Activated CD8-positive, alpha-beta T cell treated with anti-CD3 and anti-CD28 coated beads, Interleukin-2, amount 10 ng/mL, durations not matched to agents 7 days and 5 days (primary cell): ENCODE data around the gene ACAP1. TPM values are rescaled to one million over a fixed set of nuclear protein-coding genes. Genes with fewer than 3 reads are reported as not detected.

Source experiments
- ATAC-seq: fragments of 150-1000 bp; cut with Tn5 transposase; one replicate; pipeline ENCODE4 v1.10.0; 2021; ENCODE audit warnings: moderate library complexity
- CTCF ChIA-PET: fragments of 350-600 bp; sonication (Branson Sonifier 250); formaldehyde crosslinking; loops from one replicate; lab custom pipeline; 2021; ENCODE audit warnings: antibody characterized with exemption; lab: Charles Lee
- POLR2A ChIA-PET: fragments of 350-600 bp; sonication (Branson Sonifier 250); formaldehyde crosslinking; loops from one replicate; lab custom pipeline; 2021; ENCODE audit warnings: antibody characterized with exemption; lab: Charles Lee
- DNase-seq: peaks from one replicate; pipeline ENCODE4 v3.0.0-alpha.2; 2020
- H3K27ac Mint-ChIP-seq: one replicate; pipeline ENCODE4 v1.8.0; 2021; ENCODE audit warnings: mild to moderate bottlenecking, mixed read lengths
- H3K27me3 Mint-ChIP-seq: one replicate; pipeline ENCODE4 v1.8.0; 2021; ENCODE audit warnings: low read depth, mixed read lengths
- H3K36me3 Mint-ChIP-seq: one replicate; pipeline ENCODE4 v1.8.0; 2021; ENCODE audit warnings: low read depth, mixed read lengths
- H3K4me1 Mint-ChIP-seq: one replicate; pipeline ENCODE4 v1.8.0; 2021; ENCODE audit warnings: low read depth, mixed read lengths
- H3K4me3 Mint-ChIP-seq: one replicate; pipeline ENCODE4 v1.8.0; 2021; ENCODE audit warnings: mild to moderate bottlenecking, mixed read lengths
- H3K9me3 Mint-ChIP-seq: one replicate; pipeline ENCODE4 v1.8.0; 2022; ENCODE audit warnings: mixed read lengths; ENCODE audit not compliant: insufficient read depth
- total RNA-seq, 2 experiments: library from RNA; stranded (reverse); gene quantifications; one replicate each; pipeline ENCODE4 v1.2.3, GENCODE V29; 2021

The ACAP1 gene
- total RNA-seq, 2 experiments from 2014 or later: 573 to 605 TPM

DNA sequence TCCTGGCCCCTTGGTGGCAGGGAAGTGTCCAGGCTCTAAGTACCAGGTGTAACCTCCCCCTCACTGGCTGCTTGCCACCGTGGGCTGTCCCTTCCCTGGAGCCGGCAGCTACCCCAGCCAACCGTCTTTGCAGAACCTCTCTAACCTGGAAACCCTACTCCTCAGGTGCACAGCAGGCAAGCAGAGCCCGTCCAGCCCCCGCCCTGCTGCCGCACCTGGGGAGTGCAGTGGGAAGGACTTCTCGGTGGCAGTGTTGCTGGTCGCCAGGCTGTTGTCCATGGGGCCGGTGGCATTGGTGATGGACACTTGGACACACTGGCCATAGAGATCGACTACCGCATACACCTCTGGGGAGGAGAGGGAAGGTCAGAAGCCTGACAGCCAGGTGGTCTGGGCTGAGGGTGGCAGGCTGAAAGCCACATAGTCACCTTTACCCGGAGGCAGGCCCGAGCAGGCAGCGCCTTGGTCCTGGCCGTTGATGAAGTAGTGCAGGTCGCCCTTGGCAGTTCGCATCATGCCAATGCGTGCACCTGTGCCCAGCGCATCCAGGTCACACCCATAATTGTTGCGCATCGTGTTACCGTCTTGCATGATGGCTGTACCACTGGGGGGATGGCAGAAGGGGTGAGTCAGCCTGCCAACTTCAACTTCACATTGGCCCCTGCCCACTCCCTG, 13.7 kb upstream of the ACAP1 start:
- Mint-ChIP-seq H3K4me3 (no peak overlapping the region), H3K36me3 (peaks cover 46% of the 10 kb centered on the region), H3K4me1 (peaks cover 19% of the 10 kb centered on the region), H3K27me3 (no peaks in the 10 kb centered on the region), H3K27ac (no peak overlapping the region), H3K9me3 (no peaks in the 10 kb centered on the region)
- ChIA-PET POLR2A (interaction anchor here (0.6 kb wide), 1 partner anchor 14 kb away, joined by 3 read pairs; the partner anchor contains the start of gene ACAP1), CTCF (interaction anchor here (1.3 to 1.9 kb wide), 3 partner anchors 9 to 14 kb away, joined by 3 to 13 read pairs (median 6); partner anchors contain the start of gene ACAP1)
- ATAC-seq: no peak
- no peak for DNase-seq

DNA sequence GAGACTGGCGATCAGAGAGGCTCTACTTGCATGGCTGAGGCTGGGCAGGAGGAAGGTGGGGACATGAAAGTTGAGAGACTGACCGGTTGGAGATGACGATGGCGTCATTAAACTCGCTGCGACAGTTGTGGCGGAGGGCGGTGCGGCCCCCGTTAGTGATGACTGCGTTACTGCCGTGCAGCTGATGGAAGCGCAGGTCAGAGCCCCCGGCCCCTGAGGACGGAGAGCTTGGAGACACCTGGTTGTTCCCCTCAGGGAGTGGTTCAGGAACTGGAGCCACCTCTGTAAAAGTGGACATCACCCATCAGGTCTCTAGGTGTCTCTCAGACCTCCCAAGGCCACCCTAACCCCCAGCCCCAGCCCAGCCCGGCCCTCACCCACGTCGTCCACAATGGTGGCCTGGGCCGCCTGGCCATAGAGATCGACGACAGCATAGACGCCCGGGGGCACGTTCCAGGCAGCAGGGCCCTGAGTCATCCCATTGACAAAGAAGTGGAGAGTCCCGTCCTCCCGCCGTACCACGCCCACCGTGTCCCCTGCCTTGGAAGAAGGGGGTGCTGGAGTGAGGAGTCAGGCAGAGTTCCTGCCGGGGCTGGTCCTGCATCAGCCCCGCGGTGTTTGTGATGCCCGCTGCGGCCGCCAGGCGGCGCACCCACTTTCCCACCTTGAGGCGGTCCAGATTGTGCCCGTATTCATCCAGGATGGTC, 12.4 kb upstream of the ACAP1 start:
- DNase-seq (peak; percentile 71), ATAC-seq (peak; percentile 48)
- peaks cover 29% of the 10 kb centered on the region for H3K4me1 Mint-ChIP-seq
- peaks cover 40% of the 10 kb centered on the region for H3K36me3 Mint-ChIP-seq
- peak overlapping the region; percentile 49 for H3K27ac Mint-ChIP-seq
- POLR2A ChIA-PET: interaction anchor here (0.7 to 1.0 kb wide), 2 partner anchors 13 kb away, joined by 4 to 6 read pairs; partner anchors contain the start of gene ACAP1
- H3K27me3 Mint-ChIP-seq: no peaks in the 10 kb centered on the region
- no peak overlapping the region for H3K4me3 Mint-ChIP-seq
- CTCF ChIA-PET: interaction anchor here (0.8 to 2.1 kb wide), 7 partner anchors 9 to 238 kb away, joined by 3 to 15 read pairs (median 4); partner anchors contain the start of genes ACAP1 and GPS2
- H3K9me3 Mint-ChIP-seq: no peaks in the 10 kb centered on the region

GRCh38 chr17:7324438-7324779, 11.9 kb upstream of the ACAP1 start:
- no peak for ATAC-seq
- POLR2A ChIA-PET: interaction anchor here (1.0 kb wide), 1 partner anchor 13 kb away, joined by 6 read pairs; the partner anchor contains the start of gene ACAP1
- Mint-ChIP-seq H3K27me3 (no peaks in the 10 kb centered on the region), H3K4me3 (no peak overlapping the region), H3K27ac (peak overlapping the region; percentile 55), H3K9me3 (no peaks in the 10 kb centered on the region), H3K36me3 (peaks cover 39% of the 10 kb centered on the region), H3K4me1 (peaks cover 29% of the 10 kb centered on the region)
- no peak for DNase-seq
- CTCF ChIA-PET: interaction anchor here (0.6 to 3.0 kb wide), 11 partner anchors 9 to 238 kb away, joined by 3 to 41 read pairs (median 3); partner anchors contain the start of genes ACAP1 and GPS2

- no peaks in the 10 kb centered on the region for H3K9me3 Mint-ChIP-seq
- DNase-seq (no peak), ATAC-seq (no peak)
- POLR2A ChIA-PET: interaction anchor here (1.0 kb wide), 1 partner anchor 12 kb away, joined by 6 read pairs; the partner anchor contains the start of gene ACAP1
- peak overlapping the region; percentile 55 for H3K27ac Mint-ChIP-seq
- H3K36me3 Mint-ChIP-seq: peaks cover 39% of the 10 kb centered on the region
- peaks cover 35% of the 10 kb centered on the region for H3K4me1 Mint-ChIP-seq
- CTCF ChIA-PET: interaction anchor here (0.6 to 3.0 kb wide), 11 partner anchors 8 to 237 kb away, joined by 3 to 41 read pairs (median 3); partner anchors contain the start of genes ACAP1 and GPS2
- no peaks in the 10 kb centered on the region for H3K27me3 Mint-ChIP-seq
- no peak overlapping the region for H3K4me3 Mint-ChIP-seq
Measured at GRCh38 chr17:7325031-7325528, 11.2 kb upstream of the ACAP1 start.

DNA sequence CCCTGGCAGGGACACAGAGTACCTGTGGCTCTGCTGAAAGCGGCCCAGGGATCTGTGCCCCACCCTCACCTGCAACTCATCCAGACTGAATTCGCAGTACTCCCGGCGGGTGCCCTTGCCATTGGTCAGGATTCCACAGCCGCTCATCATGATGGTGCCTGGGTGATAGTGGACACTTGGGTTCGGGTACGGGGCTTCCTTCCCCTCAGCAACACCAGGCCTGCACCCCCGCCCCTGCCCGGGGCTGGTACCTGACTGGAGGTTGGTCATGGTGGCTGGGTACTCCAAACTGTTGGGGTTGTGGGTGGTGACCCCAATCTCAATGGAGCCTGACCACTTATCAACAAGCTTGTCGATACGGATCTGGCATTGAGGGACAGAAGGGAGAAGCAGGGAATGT, 10.1 kb upstream of the ACAP1 start:
- CTCF ChIA-PET: interaction anchor here (1.2 to 3.0 kb wide), 2 partner anchors 11 to 19 kb away, joined by 3 to 41 read pairs; partner anchors contain the start of gene ACAP1
- POLR2A ChIA-PET: interaction anchor here (0.9 to 2.0 kb wide), 4 partner anchors 11 to 19 kb away, joined by 3 to 9 read pairs (median 5); partner anchors contain the start of genes ACAP1 and GPS2
- H3K27ac Mint-ChIP-seq: no peak overlapping the region

GRCh38 chr17:7327056-7327455, 9.3 kb upstream of the ACAP1 start:
- no peak for ATAC-seq
- H3K4me3 Mint-ChIP-seq: no peak overlapping the region
- POLR2A ChIA-PET: interaction anchor here (0.7 to 2.0 kb wide), 5 partner anchors 9 to 555 kb away, joined by 3 to 9 read pairs (median 3); partner anchors contain the start of genes ACAP1 and GPS2

More for the DNA sequence above, 10.1 kb upstream of the ACAP1 start:
- Mint-ChIP-seq H3K4me3 (no peak overlapping the region), H3K4me1 (peaks cover 42% of the 10 kb centered on the region), H3K9me3 (no peaks in the 10 kb centered on the region), H3K36me3 (peaks cover 36% of the 10 kb centered on the region), H3K27me3 (no peaks in the 10 kb centered on the region)
- no peak for DNase-seq
- no peak for ATAC-seq

DNA sequence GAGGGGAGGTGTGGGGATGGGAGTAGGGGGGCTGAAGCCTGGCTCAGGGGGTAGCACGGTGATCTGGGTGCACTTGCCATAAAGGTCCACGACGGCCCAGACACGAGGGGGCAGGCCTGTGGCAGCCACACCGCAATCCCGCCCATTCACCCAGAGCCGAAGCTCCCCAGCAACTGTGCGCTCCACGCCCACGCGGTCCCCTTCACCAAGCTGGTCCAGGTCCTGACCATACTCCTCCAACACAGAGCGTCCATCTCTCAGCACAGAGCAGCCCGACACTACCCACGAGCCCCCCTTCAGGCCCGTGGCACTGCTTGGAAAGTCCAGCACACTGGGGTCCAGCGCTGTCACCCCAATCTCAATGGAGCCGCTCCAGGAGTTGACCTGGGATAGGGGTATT, 8.8 kb upstream of the ACAP1 start:
- Mint-ChIP-seq H3K9me3 (no peaks in the 10 kb centered on the region), H3K36me3 (peaks cover 28% of the 10 kb centered on the region), H3K4me1 (peaks cover 51% of the 10 kb centered on the region), H3K4me3 (peak overlapping the region; percentile 36), H3K27me3 (no peaks in the 10 kb centered on the region), H3K27ac (peak overlapping the region; percentile 71)
- no peak for DNase-seq
- CTCF ChIA-PET: interaction anchor here (0.9 kb wide), 1 partner anchor 233 kb away, joined by 6 read pairs; no protein-coding TSS in a partner anchor
- no peak for ATAC-seq
- POLR2A ChIA-PET: interaction anchor here (0.7 to 2.0 kb wide), 5 partner anchors 9 to 555 kb away, joined by 3 to 9 read pairs (median 3); partner anchors contain the start of genes ACAP1 and GPS2

More at GRCh38 chr17:7327056-7327455, 9.3 kb upstream of the ACAP1 start:
- DNase-seq: no peak
- Mint-ChIP-seq H3K36me3 (peaks cover 28% of the 10 kb centered on the region), H3K27me3 (no peaks in the 10 kb centered on the region), H3K4me1 (peaks cover 47% of the 10 kb centered on the region), H3K27ac (no peak overlapping the region), H3K9me3 (no peaks in the 10 kb centered on the region)
- CTCF ChIA-PET: interaction anchor here (0.9 to 3.0 kb wide), 3 partner anchors 10 to 234 kb away, joined by 3 to 41 read pairs (median 6); partner anchors contain the start of gene ACAP1

- Mint-ChIP-seq H3K4me3 (peak overlapping the region; percentile 87), H3K9me3 (no peaks in the 10 kb centered on the region), H3K27me3 (no peaks in the 10 kb centered on the region), H3K36me3 (peaks cover 23% of the 10 kb centered on the region), H3K27ac (peak overlapping the region; percentile 71), H3K4me1 (peaks cover 55% of the 10 kb centered on the region)
- ChIA-PET CTCF (interaction anchor here (2.1 to 2.8 kb wide), 3 partner anchors 17 to 282 kb away, joined by 12 to 19 read pairs (median 12); partner anchors contain the start of gene TMEM102), POLR2A (interaction anchor here (0.7 to 1.3 kb wide), 3 partner anchors 9 to 19 kb away, joined by 3 to 6 read pairs (median 3); partner anchors contain the start of gene ACAP1)
- ATAC-seq (no peak), DNase-seq (no peak)
Measured at GRCh38 chr17:7328009-7328408, 8.3 kb upstream of the ACAP1 start.

DNA sequence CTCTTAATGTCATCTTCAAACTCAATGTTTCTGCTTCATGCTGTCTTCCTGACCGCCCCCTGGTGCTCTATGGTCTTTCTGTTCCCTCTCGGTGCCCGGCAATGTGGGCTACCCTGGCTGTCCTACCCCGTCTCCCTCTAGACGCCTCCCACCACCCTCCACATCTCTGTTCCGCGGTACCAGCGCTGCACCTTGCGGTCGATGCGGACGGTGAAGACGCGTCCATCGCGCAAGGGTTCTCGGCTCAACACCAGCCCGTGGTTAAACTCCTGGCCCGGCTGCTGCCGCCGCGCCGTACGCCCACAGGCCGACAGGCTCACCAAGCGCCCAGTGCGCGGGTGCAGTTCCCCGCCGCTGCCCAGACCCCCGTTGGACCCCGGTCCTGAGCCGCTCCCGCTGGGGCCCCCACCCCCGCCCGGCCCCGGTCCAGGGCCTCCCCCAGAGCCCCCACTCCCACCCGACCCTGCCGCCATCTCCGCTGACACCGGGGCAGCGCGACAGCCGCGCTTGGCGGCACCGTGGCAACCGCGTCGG, 7.4 kb upstream of the ACAP1 start, which contains the start of gene NEURL4:
NEURL4 (minus strand) TSS at position 496 of the 534 bp plus-strand sequence; CDS start at position 473, 23 bp downstream.
- Mint-ChIP-seq H3K9me3 (no peaks in the 10 kb centered on the region), H3K36me3 (peaks cover 15% of the 10 kb centered on the region), H3K27me3 (no peaks in the 10 kb centered on the region), H3K4me3 (peak within 1 kb of the TSS; percentile 87), H3K27ac (peak within 1 kb of the TSS; percentile 98), H3K4me1 (peaks cover 58% of the 10 kb centered on the region)
- DNase-seq: peak; percentile 53
- peak; percentile 31 for ATAC-seq
- ChIA-PET POLR2A (interaction anchor here (0.7 to 2.0 kb wide), 10 partner anchors 8 to 155 kb away, joined by 3 to 24 read pairs (median 5); partner anchors contain the start of genes ACAP1, GPS2, POLR2A and TMEM256), CTCF (interaction anchor here (0.6 to 2.8 kb wide), 18 partner anchors 8 to 283 kb away, joined by 3 to 19 read pairs (median 6); partner anchors contain the start of genes PLSCR3, TMEM102 and TMEM95)

- DNase-seq (peak; percentile 98), ATAC-seq (peak; percentile 63)
- peaks cover 10% of the 10 kb centered on the region for H3K36me3 Mint-ChIP-seq
- no peaks in the 10 kb centered on the region for H3K9me3 Mint-ChIP-seq
- ChIA-PET POLR2A (interaction anchor here (0.6 to 2.0 kb wide), 13 partner anchors 9 to 254 kb away, joined by 3 to 24 read pairs (median 4); partner anchors contain the start of genes GPS2, MPDU1, POLR2A and TMEM256), CTCF (interaction anchor here (0.6 to 2.8 kb wide), 22 partner anchors 8 to 284 kb away, joined by 3 to 19 read pairs (median 4); partner anchors contain the start of genes PLSCR3, TMEM102 and TMEM95)
- H3K4me1 Mint-ChIP-seq: peaks cover 54% of the 10 kb centered on the region
- peak overlapping the region; percentile 98 for H3K27ac Mint-ChIP-seq
- no peaks in the 10 kb centered on the region for H3K27me3 Mint-ChIP-seq
- peak overlapping the region; percentile 87 for H3K4me3 Mint-ChIP-seq
Measured at GRCh38 chr17:7329374-7329996, 6.8 kb upstream of the ACAP1 start.
